ENCODE measurements around the gene ZBTB45.

The ZBTB45 gene

DNA sequence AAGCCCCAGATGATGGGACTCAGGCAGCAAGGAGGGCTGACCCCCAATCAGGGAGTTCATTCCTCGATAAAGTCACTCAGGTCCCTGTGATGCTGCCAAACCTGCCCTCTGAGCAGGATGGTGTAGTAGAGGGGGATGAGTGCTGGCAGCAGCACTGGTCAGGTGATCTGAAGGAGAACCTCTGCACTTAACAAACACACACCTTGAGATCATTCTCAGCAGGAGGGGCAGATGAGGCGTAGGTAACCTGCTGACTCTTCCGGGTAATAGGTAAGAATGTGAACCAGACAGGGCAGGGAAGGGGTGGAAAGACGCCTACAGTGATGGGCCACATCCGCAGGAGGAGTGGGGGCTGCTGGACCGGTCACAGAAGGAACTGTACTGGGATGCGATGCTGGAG lies 40.3 kb downstream of the ZBTB45 start:
- no peak for DNase-seq (ENCODE audit: low read depth, low spot score)
- in situ Hi-C loops (cut with HindIII; ENCODE audit: low sequenced_read_pairs), result no loop called here
- no peak overlapping the region for H3K4me3 ChIP-seq (ENCODE audit: low read depth, low read length)
- TF ChIP-seq, protein P1, sequence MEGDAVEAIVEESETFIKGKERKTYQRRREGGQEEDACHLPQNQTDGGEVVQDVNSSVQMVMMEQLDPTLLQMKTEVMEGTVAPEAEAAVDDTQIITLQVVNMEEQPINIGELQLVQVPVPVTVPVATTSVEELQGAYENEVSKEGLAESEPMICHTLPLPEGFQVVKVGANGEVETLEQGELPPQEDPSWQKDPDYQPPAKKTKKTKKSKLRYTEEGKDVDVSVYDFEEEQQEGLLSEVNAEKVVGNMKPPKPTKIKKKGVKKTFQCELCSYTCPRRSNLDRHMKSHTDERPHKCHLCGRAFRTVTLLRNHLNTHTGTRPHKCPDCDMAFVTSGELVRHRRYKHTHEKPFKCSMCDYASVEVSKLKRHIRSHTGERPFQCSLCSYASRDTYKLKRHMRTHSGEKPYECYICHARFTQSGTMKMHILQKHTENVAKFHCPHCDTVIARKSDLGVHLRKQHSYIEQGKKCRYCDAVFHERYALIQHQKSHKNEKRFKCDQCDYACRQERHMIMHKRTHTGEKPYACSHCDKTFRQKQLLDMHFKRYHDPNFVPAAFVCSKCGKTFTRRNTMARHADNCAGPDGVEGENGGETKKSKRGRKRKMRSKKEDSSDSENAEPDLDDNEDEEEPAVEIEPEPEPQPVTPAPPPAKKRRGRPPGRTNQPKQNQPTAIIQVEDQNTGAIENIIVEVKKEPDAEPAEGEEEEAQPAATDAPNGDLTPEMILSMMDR (IDR thresholded peaks at IDR 0.05; ENCODE audit: low read depth, low read length), result no peak

DNA sequence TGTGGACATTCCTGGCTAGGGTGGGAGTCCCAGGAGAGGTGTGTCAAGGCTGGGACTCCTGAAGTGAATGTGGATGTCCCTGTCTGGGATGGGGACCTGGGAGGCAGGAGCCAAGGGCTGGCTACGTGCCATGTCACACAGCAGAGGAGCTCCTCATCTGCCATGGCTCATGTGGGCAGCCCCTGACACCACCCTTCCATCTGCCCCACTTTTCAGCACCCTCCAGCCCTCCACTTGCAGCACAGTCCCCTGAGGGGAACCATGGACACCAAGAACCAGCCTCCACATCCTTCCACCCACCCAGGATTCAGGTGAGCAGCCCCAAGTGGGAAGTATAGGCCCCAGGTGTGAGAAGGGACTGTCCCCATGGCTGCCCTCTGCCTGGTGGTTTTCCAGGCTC lies 41.7 kb downstream of the ZBTB45 start:
- H3K4me3 ChIP-seq (ENCODE audit: low read depth, low read length), result no peak overlapping the region
- no peak for DNase-seq (ENCODE audit: low read depth, low spot score)
- TF ChIP-seq, protein P1 (IDR thresholded peaks at IDR 0.05; ENCODE audit: low read depth, low read length), result no peak
- in situ Hi-C loops (cut with HindIII; ENCODE audit: low sequenced_read_pairs), result no loop called here

DNA sequence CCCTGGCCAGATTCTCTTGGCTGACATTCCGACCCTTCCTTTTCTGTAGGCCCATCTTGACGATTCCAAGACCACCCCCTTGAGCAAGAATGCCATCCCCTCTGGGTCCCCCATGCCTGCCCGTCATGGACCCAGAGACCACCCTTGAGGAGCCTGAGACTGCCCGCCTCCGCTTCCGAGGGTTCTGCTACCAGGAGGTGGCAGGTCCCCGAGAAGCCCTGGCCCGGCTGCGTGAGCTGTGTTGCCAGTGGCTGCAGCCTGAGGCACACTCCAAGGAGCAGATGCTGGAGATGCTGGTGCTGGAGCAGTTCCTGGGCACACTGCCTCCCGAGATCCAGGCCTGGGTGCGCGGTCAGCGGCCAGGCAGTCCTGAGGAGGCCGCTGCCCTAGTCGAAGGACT lies 42.5 kb downstream of the ZBTB45 start:
- no peak overlapping the region for H3K4me3 ChIP-seq (ENCODE audit: low read depth, low read length)
- in situ Hi-C loops (cut with HindIII; ENCODE audit: low sequenced_read_pairs), result no loop called here
- no peak for DNase-seq (ENCODE audit: low read depth, low spot score)
- TF ChIP-seq, protein P1 (IDR thresholded peaks at IDR 0.05; ENCODE audit: low read depth, low read length), result no peak

DNA sequence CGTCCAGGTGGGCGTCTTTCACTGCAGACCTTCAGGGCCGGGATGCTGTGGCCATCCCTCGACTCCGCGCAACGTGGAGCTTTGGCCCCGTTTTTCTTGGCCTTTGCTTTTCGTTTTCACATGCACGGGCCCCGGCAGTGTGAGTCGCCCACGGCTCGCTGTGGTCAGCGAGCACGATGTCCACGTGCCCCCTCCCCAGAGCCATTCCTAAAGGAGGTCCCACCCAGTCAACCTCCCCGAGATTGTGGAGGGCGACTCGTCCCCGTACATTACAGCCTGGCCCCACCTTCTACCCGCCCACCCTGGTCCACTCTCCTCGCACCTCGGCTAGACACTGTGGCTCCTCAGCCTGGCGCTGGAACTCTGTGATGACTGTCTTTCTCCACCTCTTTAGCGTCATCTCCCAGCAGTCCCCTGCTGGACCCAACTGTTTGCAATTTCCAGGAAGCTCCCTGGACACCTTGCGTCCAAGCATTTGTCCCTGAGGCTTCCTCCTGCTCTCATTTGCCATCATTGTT lies 43.1 kb downstream of the ZBTB45 start:
- peak; percentile 13 for DNase-seq (ENCODE audit: low read depth, low spot score)
- H3K4me3 ChIP-seq (ENCODE audit: low read depth, low read length), result peak overlapping the region; percentile 61
- TF ChIP-seq, protein P1 (IDR thresholded peaks at IDR 0.05; ENCODE audit: low read depth, low read length), result no peak
- in situ Hi-C loops (cut with HindIII; ENCODE audit: low sequenced_read_pairs), result no loop called here

DNA sequence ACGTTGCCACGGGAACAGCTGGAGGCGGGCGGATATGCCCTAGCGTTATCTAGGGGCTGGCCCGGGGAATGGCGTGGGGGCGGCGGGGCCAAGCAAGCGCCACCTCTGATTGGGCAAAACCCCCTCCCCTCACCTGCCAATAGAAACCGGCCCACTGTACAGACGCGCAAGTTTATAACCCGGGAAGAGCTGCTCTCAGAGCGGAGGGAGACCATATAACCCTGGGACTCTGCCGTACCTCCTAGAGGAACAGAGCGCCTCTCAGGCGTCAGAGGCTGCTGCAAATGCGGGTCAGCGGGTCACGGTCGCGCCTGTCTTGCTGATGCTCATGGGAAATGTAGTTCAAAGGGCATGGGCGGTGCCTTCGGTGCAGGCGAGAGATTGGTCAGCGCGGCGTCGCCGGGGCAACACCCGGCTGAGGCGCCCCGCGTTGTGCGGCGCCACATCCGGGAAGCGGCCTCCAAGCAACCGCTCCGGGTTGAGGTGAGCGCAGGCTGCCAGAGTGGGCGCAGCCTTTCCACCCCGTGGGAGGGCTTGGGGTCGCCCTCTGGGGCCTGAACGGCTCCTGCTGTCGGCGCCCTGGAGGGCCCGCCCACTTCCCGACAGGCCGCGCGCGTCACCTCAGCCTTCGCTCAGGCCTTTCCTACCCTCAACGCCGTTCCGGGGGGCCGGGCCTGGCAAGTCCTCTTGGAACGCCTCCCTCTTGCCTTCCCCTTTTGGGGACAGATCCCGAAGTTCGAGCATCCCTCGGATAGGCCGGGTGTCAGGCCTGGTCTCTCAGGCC lies 43.7 kb downstream of the ZBTB45 start, which contains the start of gene ZNF446:
Gene ZNF446 (plus strand): TSS at position 639 of the 784 bp plus-strand sequence. CDS start 867 bp downstream, outside the sequence.
- TF ChIP-seq, protein P1 (IDR thresholded peaks at IDR 0.05; ENCODE audit: low read depth, low read length), result no peak
- H3K4me3 ChIP-seq (ENCODE audit: low read depth, low read length), result peak within 1 kb of the TSS; percentile 61
- in situ Hi-C loops (cut with HindIII; ENCODE audit: low sequenced_read_pairs), result no loop called here
- peak; percentile 98 for DNase-seq (ENCODE audit: low read depth, low spot score)

DNA sequence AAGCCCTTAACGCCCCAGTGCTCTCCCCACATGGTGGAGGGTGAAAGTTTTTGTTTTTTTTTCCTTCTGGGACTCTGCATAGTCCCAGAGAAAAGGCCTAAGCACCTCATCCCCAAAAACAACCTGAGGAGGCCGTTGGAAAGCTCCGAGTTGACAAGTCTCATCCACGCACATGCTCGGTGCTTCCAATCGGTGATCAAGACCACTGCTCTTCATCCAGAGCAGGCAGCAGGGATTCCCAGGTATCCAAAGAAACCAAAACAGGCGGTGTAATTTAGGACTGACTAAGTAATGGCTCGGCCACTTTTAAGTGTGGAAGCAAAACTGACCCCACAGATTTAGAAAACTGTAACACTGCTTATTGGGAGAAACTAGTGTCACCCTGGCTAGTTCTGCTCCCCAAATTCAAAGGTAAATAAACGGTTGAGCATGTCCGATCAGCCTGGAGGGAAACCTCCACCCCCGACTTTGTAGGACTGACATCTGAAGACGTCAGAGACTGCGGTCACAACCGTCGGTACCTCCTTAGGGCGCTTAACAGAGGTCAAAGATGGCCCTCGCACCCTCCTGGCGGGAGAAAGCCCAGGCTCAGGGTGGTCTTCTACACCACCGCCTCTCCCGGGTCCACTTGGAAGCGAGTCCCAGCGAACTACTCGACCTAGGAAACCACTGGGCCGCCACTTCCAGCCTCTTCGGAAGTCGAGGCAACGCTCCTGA lies 44.5 kb downstream of the ZBTB45 start:
- TF ChIP-seq, protein P1 (IDR thresholded peaks at IDR 0.05; ENCODE audit: low read depth, low read length), result no peak
- H3K4me3 ChIP-seq (ENCODE audit: low read depth, low read length), result peak overlapping the region; percentile 61
- in situ Hi-C loops (cut with HindIII; ENCODE audit: low sequenced_read_pairs), result no loop called here
- no peak for DNase-seq (ENCODE audit: low read depth, low spot score)

Measured in astrocyte of the spinal cord (primary cell).